Suprapubic skin (tissue), 4 donors: ENCODE measurements around the gene MSMP.

Experiments used
- CTCF ChIP-seq, 2 donors: fragments of 200-600 bp in 1 of 2; fragments of 450-650 bp in 1 of 2; sonication (generic) in 1 of 2; IDR thresholded peaks; one replicate each; pipeline ENCODE4 v1.5.1; 2016 to 2019; ENCODE audit warnings: antibody characterized with exemption in 2 of 2, mild to moderate bottlenecking in 1 of 2, moderate library complexity in 1 of 2
- EP300 ChIP-seq: sonication (generic); formaldehyde crosslinking; IDR thresholded peaks from one replicate; pipeline ENCODE4 v1.6.1; 2017; ENCODE audit warnings: antibody characterized with exemption
- POLR2A ChIP-seq, 2 donors: fragments of 450-650 bp; IDR thresholded peaks; one replicate each; pipeline ENCODE4 v1.6.1; 2017; ENCODE audit warnings: antibody characterized with exemption in 2 of 2, mild to moderate bottlenecking in 2 of 2, moderate library complexity in 2 of 2
- POLR2AphosphoS5 ChIP-seq, 3 donors: sonication (generic); formaldehyde crosslinking; IDR thresholded peaks; one replicate each; pipeline ENCODE4 v1.6.1; 2017; ENCODE audit warnings: antibody characterized with exemption in 3 of 3

DNA sequence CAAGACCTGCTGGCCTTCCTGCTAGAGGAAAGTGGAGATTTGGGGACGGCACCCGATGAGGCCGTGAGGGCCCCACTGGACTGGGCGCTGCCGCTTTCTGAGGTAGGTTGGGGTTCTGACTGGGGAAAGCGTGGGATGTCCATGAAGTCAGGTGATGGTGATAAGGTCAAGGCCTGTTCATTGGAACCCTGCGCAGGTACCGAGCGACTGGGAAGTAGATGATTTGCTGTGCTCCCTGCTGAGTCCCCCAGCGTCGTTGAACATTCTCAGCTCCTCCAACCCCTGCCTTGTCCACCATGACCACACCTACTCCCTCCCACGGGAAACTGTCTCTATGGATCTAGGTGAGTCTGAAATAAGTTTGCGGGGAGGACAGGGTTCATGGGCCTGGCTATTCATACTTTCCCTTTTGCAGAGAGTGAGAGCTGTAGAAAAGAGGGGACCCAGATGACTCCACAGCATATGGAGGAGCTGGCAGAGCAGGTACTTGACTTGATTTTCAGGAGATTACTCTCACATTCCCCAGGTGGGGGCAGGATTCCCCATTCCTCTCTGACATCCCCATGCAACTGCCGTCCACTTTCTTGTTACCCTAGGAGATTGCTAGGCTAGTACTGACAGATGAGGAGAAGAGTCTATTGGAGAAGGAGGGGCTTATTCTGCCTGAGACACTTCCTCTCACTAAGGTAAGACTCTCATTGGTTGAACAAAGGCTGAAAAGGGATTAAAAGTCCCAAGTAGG lies 21.1 kb downstream of the MSMP start:
- TF ChIP-seq CTCF (IDR thresholded peaks at IDR 0.05) = no peak
- TF ChIP-seq POLR2A (IDR thresholded peaks at IDR 0.05) = no peak
- TF ChIP-seq EP300 = no peak
- no peak for TF ChIP-seq POLR2AphosphoS5 (IDR thresholded peaks at IDR 0.05)
